Suprapubic skin (tissue), 4 donors: ENCODE data around the gene ARL8A.

Experiments
- CTCF ChIP-seq, 2 donors: fragments of 200-600 bp in 1 of 2; fragments of 450-650 bp in 1 of 2; sonication (generic) in 1 of 2; IDR thresholded peaks; one replicate each; pipeline ENCODE4 v1.5.1; 2016 to 2019; ENCODE audit warnings: antibody characterized with exemption in 2 of 2, mild to moderate bottlenecking in 1 of 2, moderate library complexity in 1 of 2
- EP300 ChIP-seq: sonication (generic); formaldehyde crosslinking; IDR thresholded peaks from one replicate; pipeline ENCODE4 v1.6.1; 2017; ENCODE audit warnings: antibody characterized with exemption
- POLR2A ChIP-seq, 2 donors: fragments of 450-650 bp; IDR thresholded peaks; one replicate each; pipeline ENCODE4 v1.6.1; 2017; ENCODE audit warnings: antibody characterized with exemption in 2 of 2, mild to moderate bottlenecking in 2 of 2, moderate library complexity in 2 of 2
- POLR2AphosphoS5 ChIP-seq, 3 donors: sonication (generic); formaldehyde crosslinking; IDR thresholded peaks; one replicate each; pipeline ENCODE4 v1.6.1; 2017; ENCODE audit warnings: antibody characterized with exemption in 3 of 3

DNA sequence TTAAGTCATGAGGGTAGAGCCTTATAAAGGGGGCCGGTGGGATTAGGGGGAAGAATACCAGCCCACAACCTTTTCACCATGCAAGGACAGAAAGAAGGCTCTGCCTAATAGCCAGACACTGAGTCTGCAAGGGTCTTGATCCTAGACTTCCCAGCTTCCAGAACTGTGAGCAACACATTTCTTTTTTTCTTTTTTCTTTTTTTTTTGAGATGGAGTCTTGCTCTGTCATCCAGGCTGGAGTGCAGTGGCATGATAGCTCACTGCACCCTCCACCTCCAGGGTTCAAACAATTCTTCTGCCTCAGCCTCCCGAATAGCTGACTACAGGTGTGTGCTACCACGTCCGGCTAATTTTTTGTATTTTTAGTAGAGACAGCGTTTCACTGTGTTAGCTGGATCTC is 1.7 kb upstream of the ARL8A start:
- no peak for TF ChIP-seq CTCF (IDR thresholded peaks at IDR 0.05)
- TF ChIP-seq POLR2AphosphoS5 (IDR thresholded peaks at IDR 0.05) = no peak
- TF ChIP-seq EP300 = no peak
- no peak for TF ChIP-seq POLR2A (IDR thresholded peaks at IDR 0.05)
